Measurements from ENCODE around the gene MRPL45.
"Not testable (repeated sequence)": the region's sequence is repeated elsewhere in the genome, so short reads cannot be mapped to it uniquely, and the experiment has no call there.

DNA sequence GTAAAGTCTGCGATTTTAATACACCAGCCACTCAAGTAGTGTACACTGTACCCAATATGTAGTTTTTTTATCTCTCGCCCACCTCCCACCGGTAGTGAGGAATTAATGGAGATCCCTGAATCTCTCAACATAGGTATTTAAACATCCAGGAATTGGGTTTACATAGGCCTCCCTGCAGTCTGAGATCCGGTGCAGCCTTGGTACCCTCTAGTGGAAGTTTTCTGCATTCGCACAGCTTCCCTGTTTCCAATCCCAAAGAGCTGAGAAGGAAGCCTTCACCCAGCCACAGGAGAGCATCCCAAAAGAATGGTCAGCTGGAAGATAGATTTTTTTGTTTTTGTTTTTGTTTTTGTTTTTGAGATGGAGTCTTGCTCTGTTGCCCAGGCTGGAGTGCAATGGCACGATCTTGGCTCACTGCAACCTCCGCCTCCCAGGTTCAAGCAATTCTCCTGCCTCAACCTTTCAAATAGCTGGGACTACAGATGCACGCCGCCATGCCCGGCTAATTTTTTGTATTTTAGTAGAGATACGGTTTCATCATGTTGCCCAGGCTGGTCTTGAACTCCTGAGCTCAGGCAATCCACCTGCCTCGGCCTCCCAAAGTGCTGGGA lies 8.6 kb upstream of the MRPL45 start:
- TF ChIP-seq, protein P1, sequence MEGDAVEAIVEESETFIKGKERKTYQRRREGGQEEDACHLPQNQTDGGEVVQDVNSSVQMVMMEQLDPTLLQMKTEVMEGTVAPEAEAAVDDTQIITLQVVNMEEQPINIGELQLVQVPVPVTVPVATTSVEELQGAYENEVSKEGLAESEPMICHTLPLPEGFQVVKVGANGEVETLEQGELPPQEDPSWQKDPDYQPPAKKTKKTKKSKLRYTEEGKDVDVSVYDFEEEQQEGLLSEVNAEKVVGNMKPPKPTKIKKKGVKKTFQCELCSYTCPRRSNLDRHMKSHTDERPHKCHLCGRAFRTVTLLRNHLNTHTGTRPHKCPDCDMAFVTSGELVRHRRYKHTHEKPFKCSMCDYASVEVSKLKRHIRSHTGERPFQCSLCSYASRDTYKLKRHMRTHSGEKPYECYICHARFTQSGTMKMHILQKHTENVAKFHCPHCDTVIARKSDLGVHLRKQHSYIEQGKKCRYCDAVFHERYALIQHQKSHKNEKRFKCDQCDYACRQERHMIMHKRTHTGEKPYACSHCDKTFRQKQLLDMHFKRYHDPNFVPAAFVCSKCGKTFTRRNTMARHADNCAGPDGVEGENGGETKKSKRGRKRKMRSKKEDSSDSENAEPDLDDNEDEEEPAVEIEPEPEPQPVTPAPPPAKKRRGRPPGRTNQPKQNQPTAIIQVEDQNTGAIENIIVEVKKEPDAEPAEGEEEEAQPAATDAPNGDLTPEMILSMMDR (IDR thresholded peaks at IDR 0.05) = peak in 3 of 4 experiments; percentile 16 to 44 (median 34)
- not testable (repeated sequence) for TF ChIP-seq POLR2A, EP300, POLR2AphosphoS5 (IDR thresholded peaks at IDR 0.05)
